HG02610 (cell line): ENCODE data around the gene DHX9.

Source experiments
- ATAC-seq: cut with Tn5 transposase; IDR thresholded peaks from one replicate; pipeline ENCODE4 v1.9.1; 2021; ENCODE audit warnings: mild to moderate bottlenecking, moderate library complexity; ENCODE audit not compliant: unreplicated experiment

DHX9 gene

DNA sequence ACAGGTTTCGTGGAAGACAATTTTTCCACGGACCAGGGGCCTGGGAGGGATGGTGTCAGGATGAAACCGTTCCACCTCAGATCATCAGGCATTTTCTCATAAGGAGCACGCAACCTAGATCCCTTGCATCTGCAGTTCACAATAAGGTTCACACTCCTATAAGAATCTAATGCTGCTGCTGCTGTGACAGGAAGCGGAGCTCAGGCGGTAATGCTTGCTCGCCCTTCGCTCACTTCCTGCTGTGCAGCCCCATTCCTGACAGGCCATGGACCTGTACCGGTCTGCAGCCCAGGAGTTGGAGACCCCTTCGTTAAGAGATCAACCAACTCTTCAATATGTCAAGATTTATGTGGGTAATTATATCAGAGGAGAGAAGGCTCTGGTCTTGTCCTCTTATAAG lies 3.3 kb upstream of the DHX9 start:
- no peak for ATAC-seq

DNA sequence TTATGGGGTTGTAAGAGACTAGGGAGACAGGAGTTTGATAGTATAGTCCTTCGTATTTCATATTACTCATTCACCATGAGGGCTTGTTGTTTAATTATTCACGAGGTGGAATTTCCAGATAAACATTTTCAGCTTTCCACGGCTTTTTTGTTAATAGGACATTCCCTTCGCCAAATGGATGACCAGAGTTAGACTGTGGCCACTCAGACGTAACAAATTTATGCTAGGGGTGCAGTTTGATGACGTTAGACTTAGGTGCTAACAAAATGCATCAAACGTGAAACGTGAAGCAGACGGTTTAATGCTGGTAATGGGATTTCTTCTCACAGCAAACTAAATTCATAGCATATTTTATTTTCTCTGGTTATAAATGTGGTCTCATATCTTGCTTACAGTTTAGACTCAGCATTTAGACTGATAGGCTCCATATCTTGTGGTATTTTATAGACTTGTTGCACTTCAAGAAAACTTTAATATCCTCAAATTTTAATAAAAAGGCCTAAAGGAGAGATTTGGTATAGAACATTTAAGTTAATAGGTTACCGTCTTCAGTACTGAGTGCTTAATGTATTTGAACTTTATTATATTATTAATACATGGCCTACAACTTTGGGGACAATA lies 2.3 kb downstream of the DHX9 start:
- no peak for ATAC-seq

DNA sequence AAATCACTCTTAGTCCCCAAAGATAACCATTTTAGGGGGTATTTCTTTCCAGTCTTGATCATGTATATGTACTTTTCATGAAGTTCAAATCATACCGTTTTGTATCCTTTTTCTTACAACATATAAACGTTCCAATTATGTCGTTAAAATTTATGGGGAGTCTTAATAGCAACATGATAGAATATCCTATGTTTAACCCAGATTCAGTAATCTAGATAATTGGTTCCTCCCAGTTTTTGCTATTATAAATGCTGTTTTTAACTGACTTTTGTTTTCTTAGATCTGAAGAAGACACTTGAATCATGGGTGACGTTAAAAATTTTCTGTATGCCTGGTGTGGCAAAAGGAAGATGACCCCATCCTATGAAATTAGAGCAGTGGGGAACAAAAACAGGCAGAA lies 3.1 kb downstream of the DHX9 start:
- ATAC-seq: no peak

DNA sequence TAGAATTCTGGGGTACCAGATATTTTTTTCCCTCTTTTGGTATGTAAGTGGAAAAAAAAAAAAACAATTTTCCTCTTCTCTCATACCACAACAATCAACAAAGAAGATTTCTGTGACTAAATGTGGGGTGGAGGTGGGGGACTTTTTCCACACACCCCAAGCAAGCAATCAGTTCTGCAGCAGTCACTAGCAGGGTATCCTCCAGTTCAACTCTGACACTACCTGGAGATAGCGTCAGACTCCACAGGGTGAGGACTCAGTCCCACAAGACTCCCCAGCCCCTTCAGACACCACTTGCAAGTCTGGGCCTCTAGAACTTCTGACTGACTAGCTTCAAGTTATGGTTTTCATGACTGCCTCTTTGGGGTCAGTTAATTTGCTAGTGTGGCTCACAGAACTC lies 6.2 kb downstream of the DHX9 start:
- no peak for ATAC-seq

DNA sequence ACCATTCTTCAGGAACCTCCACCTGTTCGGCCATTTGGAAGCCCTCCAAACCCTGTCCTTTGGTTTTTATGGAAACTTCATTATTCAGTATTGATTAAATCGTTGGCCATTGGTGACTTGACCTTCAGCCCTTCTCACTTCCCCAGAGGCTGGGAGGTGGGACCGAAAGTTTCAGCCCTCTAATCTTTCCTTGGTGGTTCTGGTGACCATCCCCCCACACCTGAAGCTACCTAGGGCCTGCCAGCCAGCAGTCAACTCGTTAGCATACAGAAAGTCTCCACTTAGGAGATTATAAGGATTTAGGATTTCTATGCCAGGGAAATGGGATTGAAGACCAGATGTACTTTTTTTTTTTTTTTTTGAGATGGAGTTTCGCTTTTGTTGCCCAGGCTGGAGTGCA lies 6.7 kb downstream of the DHX9 start:
- ATAC-seq: no peak

DNA sequence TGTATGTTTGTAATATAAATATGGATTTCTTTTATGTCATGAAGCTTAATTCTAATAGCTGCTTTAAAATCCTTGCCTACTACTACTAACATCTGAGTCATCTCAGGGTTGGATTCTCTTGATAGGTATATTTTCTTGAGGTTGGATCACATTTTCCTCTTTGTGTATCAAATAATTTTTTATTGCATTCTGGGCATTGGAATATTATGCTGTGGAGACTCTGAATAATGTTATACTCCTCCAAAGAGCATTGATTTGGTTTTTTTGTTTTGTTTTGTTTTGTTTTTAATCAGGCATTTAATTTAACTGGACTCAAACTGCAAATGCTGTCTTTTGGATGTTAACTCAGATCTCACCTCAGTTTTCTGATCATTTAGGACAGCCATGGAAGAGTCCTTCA lies 8.0 kb downstream of the DHX9 start:
- ATAC-seq: no peak

DNA sequence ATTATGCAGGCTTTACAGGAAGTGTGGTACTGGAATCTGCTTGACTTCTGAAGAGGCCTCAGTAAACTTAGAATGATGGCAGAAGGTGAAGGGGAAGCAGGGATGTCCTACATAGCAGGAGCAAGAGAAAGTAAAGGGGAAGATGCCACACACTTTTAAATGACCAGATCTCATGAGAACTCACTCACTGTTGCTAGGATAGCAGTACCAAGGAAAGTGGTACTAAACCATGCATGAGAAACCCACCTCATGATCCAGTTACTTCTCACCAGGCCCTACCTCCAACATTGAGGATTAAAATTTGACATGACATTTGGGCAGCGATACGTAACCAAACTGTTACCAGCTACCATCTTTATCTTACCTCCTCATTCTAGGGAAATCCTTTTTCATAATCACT lies 9.6 kb downstream of the DHX9 start:
- no peak for ATAC-seq

DNA sequence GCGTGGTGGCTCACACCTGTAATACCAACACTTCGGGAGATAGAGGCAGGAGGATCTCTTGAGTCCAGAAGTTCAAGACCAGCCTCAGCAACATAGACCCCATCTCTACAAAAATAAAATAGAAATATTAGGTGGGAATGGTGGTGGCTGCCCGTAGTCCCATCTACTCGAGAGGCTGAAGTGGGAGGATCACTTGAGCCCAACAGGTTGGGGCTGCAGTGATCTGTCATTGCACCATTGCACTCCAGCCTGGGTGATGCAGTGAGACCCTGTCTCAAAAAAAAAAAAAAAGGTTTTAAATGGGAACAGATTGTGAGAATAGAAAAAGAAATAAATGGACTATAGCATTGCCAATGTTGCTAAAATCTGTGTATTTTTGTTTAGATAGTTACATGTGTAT lies 11.2 kb downstream of the DHX9 start:
- ATAC-seq: no peak

DNA sequence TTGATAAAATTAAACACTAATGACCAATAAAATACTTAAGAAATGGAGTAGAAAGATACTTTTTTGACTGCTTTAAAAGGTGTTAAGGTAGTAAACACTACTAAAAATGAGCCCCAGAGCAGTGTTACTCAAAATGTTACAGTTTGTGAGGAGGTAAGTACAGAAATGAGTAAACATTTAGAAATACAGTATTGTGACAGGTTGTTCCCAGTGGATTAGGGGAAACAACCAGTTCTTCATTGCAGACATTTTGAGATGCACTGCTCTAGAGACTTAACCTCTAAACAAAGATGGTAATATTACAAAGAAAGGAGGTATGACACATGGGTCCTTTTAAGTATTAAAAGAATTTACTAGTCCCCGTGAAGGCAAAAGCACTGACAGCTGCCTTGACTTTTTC lies 12.7 kb downstream of the DHX9 start:
- ATAC-seq: peak; percentile 76

DNA sequence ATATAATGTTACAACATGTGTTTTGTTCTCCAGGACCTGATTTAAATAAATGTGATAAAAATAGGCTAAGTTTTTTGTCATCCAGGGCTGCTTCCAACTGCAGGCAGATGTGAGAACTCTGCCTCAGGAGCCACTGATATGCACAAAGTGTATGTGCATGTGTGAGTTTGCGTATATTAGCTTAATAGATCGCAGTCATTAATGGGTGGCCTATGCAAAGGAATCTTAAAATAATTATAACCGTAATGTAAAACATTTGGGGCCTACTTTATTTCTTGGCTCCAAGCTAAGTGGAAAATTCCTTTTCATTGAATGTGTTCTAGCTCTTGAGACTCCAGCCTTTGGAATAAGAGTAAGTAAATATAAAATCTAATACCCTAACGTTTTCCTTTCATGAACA lies 16.8 kb downstream of the DHX9 start:
- no peak for ATAC-seq

DNA sequence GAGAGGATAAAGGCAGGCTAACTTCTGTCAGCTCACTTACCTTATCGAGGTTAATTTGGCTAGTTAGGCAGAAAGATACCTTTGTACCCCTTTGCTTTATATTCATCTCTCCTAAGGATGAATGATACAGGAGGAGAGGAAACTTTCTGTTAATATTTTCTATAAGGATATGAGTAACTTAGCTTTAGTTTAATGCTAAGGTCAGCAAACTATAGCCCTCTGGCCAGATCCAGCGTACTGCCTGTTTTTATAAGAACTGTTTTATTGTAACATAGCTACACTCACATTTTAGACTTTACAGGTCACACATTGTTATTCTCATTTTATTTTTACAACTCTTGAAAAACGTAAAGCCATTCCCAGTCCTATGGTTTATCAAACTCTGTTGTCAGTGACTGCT lies 18.1 kb downstream of the DHX9 start:
- ATAC-seq: no peak

DNA sequence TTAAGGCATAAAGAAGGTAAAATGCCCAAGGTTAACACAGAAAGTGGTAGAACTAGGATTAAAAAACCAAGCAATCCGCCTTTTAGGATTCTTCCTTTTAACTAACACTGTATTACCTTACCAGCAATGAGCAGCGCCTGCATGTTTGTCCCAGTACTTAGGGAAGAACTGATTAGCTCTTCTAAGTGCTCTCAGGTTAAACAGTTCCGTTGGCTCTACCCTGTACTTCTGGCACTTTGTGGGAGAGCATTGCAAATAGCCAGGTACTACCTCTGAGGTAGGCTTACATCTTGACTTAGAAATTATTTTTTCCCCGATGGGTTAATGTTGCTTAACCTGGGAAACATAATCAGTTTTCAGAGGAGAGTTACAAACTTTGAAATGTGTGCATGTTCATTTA lies 21.5 kb downstream of the DHX9 start:
- ATAC-seq: no peak

DNA sequence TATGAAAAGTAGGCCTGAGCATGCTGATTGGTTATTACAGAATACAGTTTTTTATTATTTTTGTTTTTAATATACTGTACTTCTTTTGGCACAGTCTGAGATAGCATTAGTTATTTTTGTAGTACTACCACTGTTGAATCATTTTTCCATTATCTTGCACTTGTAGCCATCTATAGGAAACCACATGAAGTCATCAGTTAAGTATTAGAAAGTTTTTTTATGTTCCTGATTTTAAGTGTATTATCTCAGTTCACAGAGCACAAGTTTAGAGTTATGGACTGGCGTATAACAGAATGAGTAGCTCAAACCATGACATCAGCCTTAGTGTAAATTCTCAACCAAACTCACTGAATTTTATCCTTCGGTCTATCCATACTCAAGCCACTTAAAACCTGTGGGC lies 22.8 kb downstream of the DHX9 start:
- no peak for ATAC-seq

DNA sequence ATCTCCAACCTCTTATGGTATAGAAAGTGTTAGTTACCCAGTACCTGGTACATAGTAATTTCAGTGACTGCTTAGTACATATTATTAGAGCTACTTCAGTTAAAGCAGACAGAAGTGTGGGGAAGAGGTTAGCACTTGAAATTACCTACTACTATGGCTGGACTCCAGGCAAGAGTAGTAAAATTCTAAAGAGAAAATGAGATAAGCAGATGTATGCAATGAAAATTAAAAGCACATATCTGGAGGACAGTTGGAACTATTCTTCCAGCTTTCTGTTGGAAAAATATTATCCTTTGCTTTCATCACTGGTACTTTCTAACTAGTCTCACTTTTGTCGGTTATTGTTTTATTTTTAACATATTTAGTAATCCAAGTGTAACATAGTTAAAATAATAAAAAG lies 23.7 kb downstream of the DHX9 start:
- ATAC-seq: no peak

DNA sequence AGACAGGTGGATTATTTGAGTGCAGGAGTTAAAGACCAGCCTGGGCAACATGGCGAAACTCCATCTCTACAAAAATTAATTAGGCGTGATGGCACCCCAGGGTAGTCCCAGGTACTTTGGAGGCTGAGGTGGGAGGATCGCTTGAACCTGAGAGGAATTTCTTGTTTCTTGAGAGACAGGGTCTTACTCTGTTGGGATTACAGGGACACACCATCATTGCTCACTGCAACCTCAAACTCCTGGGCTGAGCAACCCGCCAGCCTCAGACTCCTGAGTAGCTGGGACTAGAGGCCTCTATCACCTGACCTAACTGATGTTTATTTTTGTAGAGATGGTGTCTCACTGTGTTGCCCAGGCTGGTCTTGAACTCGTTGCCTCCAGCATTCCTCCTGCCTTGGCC lies 24.8 kb downstream of the DHX9 start:
- ATAC-seq: no peak

DNA sequence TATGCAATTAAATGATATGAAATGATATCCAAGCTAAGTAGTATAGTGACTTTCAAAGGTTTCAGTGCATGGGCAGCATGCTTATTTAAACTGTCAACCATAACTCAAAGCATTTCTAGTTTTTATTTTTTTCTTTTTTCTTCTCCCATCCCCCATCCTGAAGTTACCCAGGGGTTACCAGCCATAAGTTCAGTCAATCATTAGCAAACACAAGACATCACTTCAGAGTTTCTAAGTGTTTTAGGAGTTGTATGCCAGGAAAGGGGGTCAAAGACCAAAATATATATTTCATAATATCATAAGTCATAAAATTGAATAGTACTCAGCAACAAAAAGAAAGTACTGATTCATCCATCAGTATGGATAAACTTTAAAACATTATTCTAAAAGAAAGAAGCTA lies 28.7 kb downstream of the DHX9 start:
- no peak for ATAC-seq

DNA sequence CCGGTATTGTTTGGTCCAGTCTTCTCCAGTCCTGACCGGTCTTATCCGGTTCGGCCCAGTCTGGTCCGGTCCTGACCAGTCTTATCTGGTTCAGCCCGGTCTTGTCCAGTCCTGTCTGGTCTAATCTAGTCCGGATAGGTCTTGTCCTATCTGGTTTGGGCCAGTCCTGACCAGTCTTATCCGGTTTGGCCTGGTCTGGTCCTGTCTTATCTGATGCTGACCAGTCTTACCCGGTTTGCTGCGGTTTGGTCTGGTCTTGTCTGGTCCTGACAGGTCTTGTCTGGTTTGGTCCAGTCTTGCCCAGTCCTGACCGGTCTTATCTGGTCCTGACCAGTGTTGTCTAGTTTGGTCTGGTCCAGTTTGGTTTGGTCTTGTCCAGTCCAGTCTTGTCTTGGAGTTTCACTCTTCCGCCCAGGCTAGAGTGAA lies 30.1 kb downstream of the DHX9 start:
- ATAC-seq: no peak

DNA sequence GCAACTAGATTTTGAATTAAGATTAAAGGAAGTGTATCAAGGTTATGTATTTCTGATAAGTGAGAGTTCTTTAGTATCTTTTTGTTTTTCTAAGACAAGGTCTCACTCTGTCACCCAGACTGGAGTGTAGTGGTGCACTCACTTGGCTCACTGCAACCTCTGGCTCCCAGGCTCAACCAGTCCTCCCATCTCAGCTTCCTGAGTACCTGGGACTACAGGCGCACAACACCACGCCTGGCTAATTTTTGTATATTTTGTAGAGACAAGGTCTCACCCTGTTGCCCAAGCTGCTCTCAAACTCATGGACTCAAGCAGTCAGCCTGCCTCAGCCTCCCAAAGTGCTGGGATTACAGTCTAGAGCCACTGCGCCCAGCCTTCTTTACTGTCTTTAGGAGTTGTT lies 33.7 kb downstream of the DHX9 start:
- no peak for ATAC-seq

DNA sequence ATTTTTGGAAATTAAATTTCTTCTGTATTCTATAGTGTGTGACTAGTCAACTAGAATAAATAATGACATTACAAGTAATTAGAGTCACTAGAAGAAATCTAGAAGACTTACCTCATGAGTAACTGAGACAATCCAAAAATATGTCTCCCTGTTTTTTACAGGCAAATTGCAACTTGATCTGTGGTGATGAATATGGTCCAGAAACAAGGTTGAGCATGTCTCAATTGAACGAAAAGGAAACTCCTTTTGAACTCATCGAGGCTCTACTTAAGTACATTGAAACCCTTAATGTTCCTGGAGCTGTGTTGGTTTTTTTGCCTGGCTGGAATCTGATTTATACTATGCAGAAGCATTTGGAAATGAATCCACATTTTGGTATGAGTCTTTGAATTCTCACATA lies 36.7 kb downstream of the DHX9 start:
- ATAC-seq: no peak

DNA sequence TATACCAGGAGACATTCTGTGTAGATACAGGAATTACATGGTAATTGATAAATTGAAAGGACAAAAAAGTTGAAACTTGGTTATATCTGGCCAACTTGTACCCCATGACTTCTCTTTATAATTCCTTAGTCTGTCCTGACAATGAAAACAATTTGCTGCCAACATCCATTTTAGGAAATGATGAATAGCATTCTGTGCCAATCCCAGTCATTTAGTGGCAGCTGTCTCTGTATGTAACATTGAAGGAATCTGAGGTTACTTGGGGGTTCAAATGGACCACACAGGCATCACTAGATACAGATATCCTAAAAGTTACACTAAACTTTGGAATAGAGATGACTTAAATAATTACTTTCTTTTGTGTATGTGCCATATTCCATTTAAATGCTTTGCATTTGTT lies 38.2 kb downstream of the DHX9 start:
- ATAC-seq: no peak

DNA sequence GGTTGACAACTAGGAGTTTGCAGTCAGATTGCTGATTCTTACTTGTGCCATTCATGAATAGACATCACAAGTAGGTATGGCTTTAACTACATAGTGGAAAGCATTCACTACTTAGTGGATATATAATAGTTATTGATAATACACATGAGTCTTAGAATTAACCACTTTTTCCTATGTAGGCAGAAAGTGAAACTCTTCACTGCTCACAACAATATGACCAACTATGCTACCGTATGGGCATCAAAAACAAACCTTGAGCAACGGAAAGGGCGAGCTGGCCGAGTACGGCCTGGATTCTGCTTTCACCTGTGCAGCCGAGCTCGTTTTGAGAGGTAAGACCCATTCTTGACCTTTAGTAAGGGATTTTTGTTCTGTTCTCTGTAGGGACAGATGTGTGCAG lies 38.7 kb downstream of the DHX9 start:
- no peak for ATAC-seq

DNA sequence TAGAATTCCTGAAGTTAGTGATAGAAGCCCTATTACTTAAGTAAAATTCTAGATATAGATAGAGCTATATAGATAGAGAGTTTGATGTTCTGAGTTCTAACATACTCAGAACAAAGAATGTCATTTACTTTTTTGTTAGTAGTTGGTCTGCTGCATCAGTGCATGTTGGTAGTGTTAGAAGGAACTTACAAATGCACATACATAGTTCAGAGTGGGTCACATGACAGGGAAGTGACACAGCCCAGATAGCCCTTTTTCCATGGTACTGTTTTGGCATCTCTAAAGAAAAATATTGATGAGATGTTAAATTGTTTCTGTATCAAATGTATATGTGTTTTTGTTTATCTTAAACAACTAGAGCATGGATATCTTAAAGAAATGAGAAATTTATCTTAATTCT lies 45.7 kb downstream of the DHX9 start:
- no peak for ATAC-seq

DNA sequence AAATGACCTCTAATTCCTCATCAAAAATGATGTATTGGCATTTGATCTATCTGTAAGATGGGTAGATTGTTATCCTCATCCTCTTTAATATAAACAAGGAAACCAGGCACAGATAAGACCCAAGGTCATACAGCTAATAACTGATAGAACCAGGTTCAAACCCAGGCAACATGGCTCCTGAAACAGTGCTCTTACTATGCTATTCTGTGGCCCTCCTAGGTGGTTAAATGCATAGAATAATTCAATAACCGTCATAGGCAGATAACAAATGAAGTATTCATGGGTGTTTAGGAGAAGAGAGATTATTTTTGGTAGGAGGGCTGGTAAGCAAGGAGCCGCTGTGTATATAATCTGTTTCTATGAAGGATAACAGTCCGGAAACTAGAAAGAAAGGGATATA lies 46.4 kb downstream of the DHX9 start:
- no peak for ATAC-seq

DNA sequence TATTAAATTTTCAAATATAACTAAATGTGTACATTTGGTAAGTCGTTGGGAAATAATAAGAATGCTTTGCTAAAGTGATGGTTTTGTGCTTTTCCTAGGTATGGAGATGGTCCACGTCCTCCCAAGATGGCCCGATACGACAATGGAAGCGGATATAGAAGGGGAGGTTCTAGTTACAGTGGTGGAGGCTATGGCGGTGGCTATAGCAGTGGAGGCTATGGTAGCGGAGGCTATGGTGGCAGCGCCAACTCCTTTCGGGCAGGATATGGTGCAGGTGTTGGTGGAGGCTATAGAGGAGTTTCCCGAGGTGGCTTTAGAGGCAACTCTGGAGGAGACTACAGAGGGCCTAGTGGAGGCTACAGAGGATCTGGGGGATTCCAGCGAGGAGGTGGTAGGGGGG lies 47.8 kb downstream of the DHX9 start:
- ATAC-seq: no peak
